GM12878 (cell line): ENCODE data around the gene TTC33. TPM values are rescaled to one million over a fixed set of nuclear protein-coding genes. Genes with fewer than 3 reads are reported as not detected.

Experiments used
- ATAC-seq: fragments of 200-7000 bp; cut with Tn5 transposase; 3 replicates; pipeline ENCODE4 v1.9.1; 2020; ENCODE audit warnings: mild to moderate bottlenecking, moderate library complexity
- BruUV-seq: library from RNA; stranded (reverse); fragments of 400-500 nt; replicated peaks from 2 replicates; lab custom pipeline; 2021; lab: Mats Ljungman, UMichigan
- CTCF ChIA-PET: fragments of 300-600 bp; sonication (Branson Sonifier 250); formaldehyde crosslinking; extraction: SDS; loops from one replicate; lab custom pipeline; 2021; ENCODE audit warnings: inconsistent platforms; lab: Yijun Ruan, JAX
- POLR2A ChIA-PET: fragments of 350-600 bp; formaldehyde crosslinking; extraction: SDS; loops from one replicate; lab custom pipeline; 2021; ENCODE audit warnings: inconsistent platforms; lab: Charles Lee
- RAD21 ChIA-PET: fragments of 300-600 bp; sonication (Branson Sonifier 250); formaldehyde crosslinking; loops from one replicate; lab custom pipeline; 2023; ENCODE audit warnings: antibody characterized with exemption; ENCODE audit not compliant: unreplicated experiment; lab: Charles Lee
- SMC1A ChIA-PET: fragments of 300-600 bp; sonication (Branson Sonifier 250); formaldehyde crosslinking; loops from one replicate; lab custom pipeline; 2023; ENCODE audit not compliant: unreplicated experiment, uncharacterized antibody; lab: Charles Lee
- DNase-seq: peaks from one replicate; pipeline ENCODE4 v3.0.0-alpha.2; 2011; ENCODE audit warnings: low read depth, low spot score
- FAIRE-seq: peaks from 3 replicates; lab custom pipeline; 2011; peaks lifted over from hg19 to GRCh38; lab: Jason Lieb, UNC
- H2AFZ ChIP-seq: 2 replicates; pipeline ENCODE4 v1.6.0; 2011; ENCODE audit warnings: low read depth, low read length, control low read depth; ENCODE audit not compliant: control insufficient read depth
- H3K27ac ChIP-seq: 2 replicates; pipeline ENCODE4 v1.5.1; 2011; ENCODE audit warnings: control low read depth; ENCODE audit not compliant: control insufficient read depth, insufficient read depth
- H3K27me3 ChIP-seq, 2 experiments: replicated peaks in 1 of 2; 2 replicates each; pipeline versions ENCODE4 v1.6.0 to v1.6.1; 2011; ENCODE audit warnings: low read length in 1 of 2; ENCODE audit not compliant: control insufficient read depth in 2 of 2, insufficient read depth in 2 of 2
- H3K36me3 ChIP-seq, 2 experiments: 2 replicates each; pipeline ENCODE4 v1.5.1; 2011; ENCODE audit warnings: low read length in 1 of 2; ENCODE audit not compliant: control insufficient read depth in 2 of 2, insufficient read depth in 2 of 2
- H3K4me1 ChIP-seq: 2 replicates; pipeline ENCODE4 v1.6.1; 2011; ENCODE audit warnings: mild to moderate bottlenecking, low read length, moderate library complexity, mixed read lengths; ENCODE audit not compliant: control insufficient read depth, insufficient read depth
- H3K4me2 ChIP-seq: 2 replicates; pipeline ENCODE4 v1.6.0; 2011; ENCODE audit warnings: control low read depth; ENCODE audit not compliant: control insufficient read depth, insufficient read depth
- H3K4me3 ChIP-seq: fragments of 200-600 bp; sonication (generic); 2 replicates; pipeline ENCODE4 v1.5.1; 2016
- H3K79me2 ChIP-seq: 2 replicates; pipeline ENCODE4 v1.6.0; 2011; ENCODE audit warnings: low read length; ENCODE audit not compliant: control insufficient read depth, insufficient read depth
- H3K9ac ChIP-seq: 2 replicates; pipeline ENCODE4 v1.8.0; 2011; ENCODE audit warnings: low read length, control low read depth, mixed read lengths; ENCODE audit not compliant: control insufficient read depth, insufficient read depth
- H3K9me3 ChIP-seq: replicated peaks from 3 replicates; pipeline ENCODE4 v1.5.1; 2011; ENCODE audit warnings: mild to moderate bottlenecking, low read length; ENCODE audit not compliant: control insufficient read depth, insufficient read depth
- H4K20me1 ChIP-seq: 2 replicates; pipeline ENCODE4 v1.6.0; 2011; ENCODE audit not compliant: control insufficient read depth, insufficient read depth
- BCL11A ChIP-seq: IDR thresholded peaks from 2 replicates; pipeline ENCODE4 v1.6.1; 2011; ENCODE audit warnings: low read depth, low read length
- BRCA1 ChIP-seq: IDR thresholded peaks from 2 replicates; pipeline ENCODE4 v1.6.1; 2011; ENCODE audit warnings: low read depth, low read length, improper control_type of control experiment
- CHD2 ChIP-seq: IDR thresholded peaks from 2 replicates; pipeline ENCODE4 v1.6.1; 2011; ENCODE audit warnings: low read depth, low read length, improper control_type of control experiment, borderline replicate concordance
- CREM ChIP-seq: IDR thresholded peaks from 2 replicates; pipeline ENCODE4 v1.6.1; 2014; ENCODE audit warnings: antibody characterized with exemption, low read depth
- E4F1 ChIP-seq: fragments of 450-650 bp; IDR thresholded peaks from 2 replicates; pipeline ENCODE4 v1.6.1; 2018; ENCODE audit warnings: borderline replicate concordance, mild to moderate bottlenecking; ENCODE audit not compliant: partially characterized antibody
- ETV6 ChIP-seq, 2 experiments: fragments of 450-650 bp in 1 of 2; IDR thresholded peaks in 1 of 2; conservative IDR thresholded peaks in 1 of 2; 2 replicates each; pipeline ENCODE4 v1.6.1; 2014; ENCODE audit warnings: antibody characterized with exemption in 1 of 2, borderline replicate concordance in 1 of 2, low read depth in 1 of 2, mild to moderate bottlenecking in 1 of 2, moderate library complexity in 1 of 2
- FOXM1 ChIP-seq: IDR thresholded peaks from 2 replicates; pipeline ENCODE4 v1.6.1; 2012; ENCODE audit warnings: low read depth, mild to moderate bottlenecking, inconsistent platforms, low read length, moderate library complexity
- HDGF ChIP-seq: fragments of 450-650 bp; IDR thresholded peaks from 2 replicates; pipeline ENCODE4 v1.6.1; 2016; ENCODE audit warnings: antibody characterized with exemption
- MAX ChIP-seq: IDR thresholded peaks from 2 replicates; pipeline ENCODE4 v1.6.1; 2012; ENCODE audit warnings: low read depth, low read length, improper control_type of control experiment
- REST ChIP-seq: IDR thresholded peaks from 2 replicates; pipeline ENCODE4 v1.6.1; 2012; ENCODE audit warnings: mild to moderate bottlenecking, low read depth, low read length
- SKIL ChIP-seq: fragments of 450-650 bp; IDR thresholded peaks from 2 replicates; pipeline ENCODE4 v1.6.1; 2017; ENCODE audit warnings: mild to moderate bottlenecking, low read depth, inconsistent platforms; ENCODE audit not compliant: poor library complexity, severe bottlenecking
- SMC3 ChIP-seq: IDR thresholded peaks from 2 replicates; pipeline ENCODE4 v1.6.1; 2011; ENCODE audit warnings: low read length, improper control_type of control experiment, borderline replicate concordance
- SREBF1 ChIP-seq: IDR thresholded peaks from 2 replicates; pipeline ENCODE4 v1.6.1; 2012; ENCODE audit warnings: mild to moderate bottlenecking, low read length
- ZNF207 ChIP-seq: fragments of 450-650 bp; IDR thresholded peaks from 2 replicates; pipeline ENCODE4 v1.6.1; 2014; ENCODE audit warnings: antibody characterized with exemption, mild to moderate bottlenecking, borderline replicate concordance
- ZZZ3 ChIP-seq: IDR thresholded peaks from 2 replicates; pipeline ENCODE4 v1.6.1; 2011; ENCODE audit warnings: low read depth; ENCODE audit not compliant: control insufficient read depth, insufficient read length
- WGBS: methylation state at CpG from one replicate; pipeline ENCODE4 v1.1.6; 2016; ENCODE audit warnings: low lambda C conversion rate; ENCODE audit not compliant: insufficient replicate concordance, insufficient coverage; ENCODE audit errors: missing lambda C conversion rate; 5-methylcytosine and 5-hydroxymethylcytosine counted together
- in situ Hi-C: fragments of 300-500 bp; cut with MboI; formaldehyde crosslinking; loops from 9 replicates; pipeline ENCODE4 v1.14.3; 2018; ENCODE audit warnings: mixed read lengths
- intact Hi-C: fragments of 100-400 bp; cut with micrococcal nuclease; formaldehyde crosslinking; loops from one replicate; pipeline ENCODE4 v1.14.2; 2022; ENCODE audit not compliant: unreplicated experiment
- polyA plus RNA-seq, 11 experiments: library from polyadenylated mRNA; depleted of rRNA in 4 of 11; unstranded in 6 of 11; stranded (reverse) in 5 of 11; fragments of >200 nt; fragmentation: Nextera tagmentation in 4 of 11; fragmentation: Illumina TruSeq in 1 of 11; extraction: Ambion mirVana in 4 of 11; extraction: Trizol in 1 of 11; gene quantifications; 1 replicate in 1 of 11; 2 replicates in 10 of 11; pipeline versions ENCODE4 v1.2.1 to v1.2.3, GENCODE V29; 2011 to 2016; ENCODE audit warnings: inconsistent platforms in 2 of 11, missing spikeins in 2 of 11, low read depth in 1 of 11
- total RNA-seq, 4 experiments: library from RNA; depleted of rRNA in 3 of 4; stranded (reverse); fragments of >200 nt in 3 of 4; fragmentation: Illumina TruSeq in 1 of 4; extraction: Trizol in 1 of 4; gene quantifications; 2 replicates each; pipeline versions ENCODE4 v1.2.1 to v1.2.3, GENCODE V29; 2013 to 2021

The TTC33 gene
- total and polyA plus RNA-seq, 10 of the 15 experiments (the other 5 are each of a cell fraction or from before 2014, with no cell fraction given), result 7.9 to 22.3 (median 14.6) TPM

- no peaks in the 10 kb centered on the region for H3K79me2 ChIP-seq
- no peak overlapping the region for H2AFZ ChIP-seq
- ATAC-seq (no peak), FAIRE-seq (no peak), DNase-seq (no peak)
- ChIA-PET SMC1A (interaction anchor here (1.2 to 1.8 kb wide), 2 partner anchors 9 to 14 kb away, joined by 3 to 5 read pairs; no protein-coding TSS in a partner anchor), POLR2A (no interaction called here), RAD21 (interaction anchor here (0.6 kb wide), 1 partner anchor 13 kb away, joined by 3 read pairs; no protein-coding TSS in a partner anchor), CTCF (no interaction called here)
- no peak overlapping the region for H3K27ac ChIP-seq
- intact Hi-C loops, result no loop called here
- H3K4me3 ChIP-seq, result no peak overlapping the region
- BruUV-seq, result no TSS peak
- H3K9ac ChIP-seq, result no peak overlapping the region
- no peak overlapping the region for H3K4me2 ChIP-seq
- H3K36me3 ChIP-seq, result no peaks in the 10 kb centered on the region
- no peaks in the 10 kb centered on the region for H3K4me1 ChIP-seq
- no peaks in the 10 kb centered on the region for H3K27me3 ChIP-seq
- no peaks in the 10 kb centered on the region for H3K9me3 ChIP-seq
- H4K20me1 ChIP-seq, result no peaks in the 10 kb centered on the region
- in situ Hi-C loops, result no loop called here
- WGBS, result 45% methylated on average over 3 of the region's 3 CpGs
- TF ChIP-seq MAX, result no peak
- TF ChIP-seq SKIL, result no peak
- no peak for TF ChIP-seq CHD2
- no peak for TF ChIP-seq ZZZ3
- no peak for TF ChIP-seq REST
- TF ChIP-seq SMC3, result no peak
- no peak for TF ChIP-seq E4F1
- TF ChIP-seq ZNF207, result no peak
- no peak for TF ChIP-seq SREBF1
- TF ChIP-seq HDGF, result no peak
- no peak for TF ChIP-seq BRCA1
- no peak for TF ChIP-seq ETV6 (conservative IDR thresholded peaks at IDR 0.05 in 1 of 2, IDR thresholded peaks at IDR 0.05 in 1 of 2; ENCODE audit: borderline replicate concordance in 1 of 2, low read depth in 1 of 2)
- no peak for TF ChIP-seq FOXM1
- TF ChIP-seq CREM, result no peak
- TF ChIP-seq BCL11A, result no peak
These were observed 256.1 kb downstream of the TTC33 start for GRCh38 chr5:40499518-40500273.
